Fibroblast of the conjunctiva (primary cell): Measurements from ENCODE around the gene NRIP1.

Experiments used
- DNase-seq: peaks from one replicate; pipeline ENCODE4 v3.0.0-alpha.2; 2010; ENCODE audit warnings: low read depth

The NRIP1 gene

GRCh38 chr21:15063814-15064575 lies 805 bp downstream of the NRIP1 start:
- DNase-seq: no peak

GRCh38 chr21:15063081-15063813 lies 1.6 kb downstream of the NRIP1 start:
- DNase-seq: no peak

- DNase-seq: no peak
Observed at GRCh38 chr21:15062606-15062965, 2.2 kb downstream of the NRIP1 start.

GRCh38 chr21:15061747-15062605 lies 2.8 kb downstream of the NRIP1 start:
- no peak for DNase-seq

- no peak for DNase-seq
Observed at GRCh38 chr21:15061279-15061678, 3.5 kb downstream of the NRIP1 start.

- no peak for DNase-seq
Observed at GRCh38 chr21:15060543-15061175, 4.1 kb downstream of the NRIP1 start.

GRCh38 chr21:15059397-15059796 lies 5.4 kb downstream of the NRIP1 start:
- no peak for DNase-seq

- no peak for DNase-seq
Observed at GRCh38 chr21:15058854-15059263, 5.9 kb downstream of the NRIP1 start.

GRCh38 chr21:15057285-15057684 lies 7.5 kb downstream of the NRIP1 start:
- DNase-seq: no peak

- no peak for DNase-seq
Observed at GRCh38 chr21:15054606-15055239, 10.1 kb downstream of the NRIP1 start.

GRCh38 chr21:15054089-15054488 lies 10.7 kb downstream of the NRIP1 start:
- DNase-seq: no peak

- DNase-seq: no peak
Observed at GRCh38 chr21:15053500-15053899, 11.3 kb downstream of the NRIP1 start.

- DNase-seq: no peak
Observed at GRCh38 chr21:15052459-15052763, 12.4 kb downstream of the NRIP1 start.

- no peak for DNase-seq
Observed at GRCh38 chr21:15051644-15052458, 12.9 kb downstream of the NRIP1 start.

- no peak for DNase-seq
Observed at GRCh38 chr21:15050568-15051377, 14.0 kb downstream of the NRIP1 start.

GRCh38 chr21:15045017-15045416 lies 19.8 kb downstream of the NRIP1 start:
- DNase-seq: no peak

- DNase-seq: no peak
Observed at GRCh38 chr21:15042531-15042930, 22.3 kb downstream of the NRIP1 start.

- no peak for DNase-seq
Observed at GRCh38 chr21:15039607-15040299, 25.0 kb downstream of the NRIP1 start.

- DNase-seq: no peak
Observed at GRCh38 chr21:15037900-15038293, 26.9 kb downstream of the NRIP1 start.
